HCT116 (cell line): ENCODE measurements around the gene HOPX. TPM values are rescaled to one million over a fixed set of nuclear protein-coding genes. Genes with fewer than 3 reads are reported as not detected.

Source experiments
- ATAC-seq: fragments of 200-7000 bp; cut with Tn5 transposase; 2 replicates; pipeline ENCODE4 v1.9.1; 2020; ENCODE audit warnings: mild to moderate bottlenecking, moderate library complexity
- Bru-seq: library from RNA; stranded (reverse); fragments of 400-500 nt; gene quantifications from one replicate; lab custom pipeline; 2021; lab: Mats Ljungman, UMichigan
- BruChase-seq, 2 experiments: library from RNA; stranded (reverse); fragments of 400-500 nt; gene quantifications; one replicate each; lab custom pipeline; 2021; lab: Mats Ljungman, UMichigan
- BruUV-seq: library from RNA; stranded (reverse); fragments of 400-500 nt; replicated peaks from 2 replicates; lab custom pipeline; 2021; lab: Mats Ljungman, UMichigan
- CTCF ChIA-PET: fragments of 300-600 bp; sonication (Branson Sonifier 250); formaldehyde crosslinking; loops from one replicate; lab custom pipeline; 2021; ENCODE audit warnings: antibody characterized with exemption; lab: Charles Lee
- POLR2A ChIA-PET: fragments of 300-600, 350-600 bp; sonication (Branson Sonifier 250); formaldehyde crosslinking; loops from one replicate; lab custom pipeline; 2021; ENCODE audit warnings: antibody characterized with exemption; lab: Charles Lee
- RAD21 ChIA-PET, 2 experiments: fragments of 300-600 bp; sonication (Branson Sonifier 250); formaldehyde crosslinking; loops; one replicate each; lab custom pipeline; 2023; ENCODE audit warnings: low total read pairs in 2 of 2; ENCODE audit not compliant: uncharacterized antibody in 2 of 2, unreplicated experiment in 2 of 2, low non-redundant PET in 1 of 2; lab: Charles Lee
- DNase-seq: peaks from one replicate; pipeline ENCODE4 v3.0.0-alpha.2; 2010; ENCODE audit warnings: low read depth, low spot score
- H2AFZ ChIP-seq: fragments of 200-600 bp; shearing (Covaris generic), sonication (generic); 2 replicates; pipeline ENCODE4 v1.6.1; 2017; ENCODE audit warnings: low read depth, mixed run types, mixed read lengths, antibody characterized with exemption, low read length; ENCODE audit not compliant: poor library complexity, severe bottlenecking
- H3K27ac ChIP-seq: 2 replicates; pipeline ENCODE4 v1.5.1; 2012; ENCODE audit warnings: low read depth, low read length
- H3K27me3 ChIP-seq: fragments of 200-600 bp; sonication (generic); 2 replicates; pipeline ENCODE4 v1.6.1; 2016; ENCODE audit warnings: mixed run types, low read length, mixed read lengths; ENCODE audit not compliant: insufficient read depth
- H3K36me3 ChIP-seq, 2 experiments: fragments of 200-500 bp in 1 of 2; fragments of 200-600 bp in 1 of 2; sonication (Bioruptor generic) in 1 of 2; sonication (generic) in 1 of 2; 2 replicates each; pipeline versions ENCODE4 v1.5.1 to v1.6.1; 2014 to 2016; ENCODE audit warnings: low read length in 2 of 2, inconsistent platforms in 1 of 2, mixed read lengths in 1 of 2, mixed run types in 1 of 2; ENCODE audit not compliant: insufficient read depth in 2 of 2, control insufficient read depth in 1 of 2
- H3K4me1 ChIP-seq, 2 experiments: fragments of 200-600 bp in 1 of 2; sonication (generic) in 1 of 2; 2 replicates each; pipeline versions ENCODE4 v1.5.1 to v1.6.1; 2012 to 2017; ENCODE audit warnings: low read length in 2 of 2, inconsistent platforms in 1 of 2, mild to moderate bottlenecking in 1 of 2, mixed read lengths in 1 of 2, mixed run types in 1 of 2, moderate library complexity in 1 of 2; ENCODE audit not compliant: insufficient read depth in 2 of 2, control insufficient read depth in 1 of 2
- H3K4me2 ChIP-seq: fragments of 200-600 bp; sonication (generic); 2 replicates; pipeline ENCODE4 v1.6.1; 2017; ENCODE audit warnings: mixed run types, low read length, mixed read lengths
- H3K4me3 ChIP-seq, 2 experiments: fragments of 200-600 bp in 1 of 2; sonication (generic) in 1 of 2; replicated peaks in 1 of 2; 2 replicates each; pipeline ENCODE4 v1.5.1; 2011 to 2016; ENCODE audit warnings: low read length in 2 of 2, control low read depth in 1 of 2, low read depth in 1 of 2, mild to moderate bottlenecking in 1 of 2, mixed read lengths in 1 of 2, mixed run types in 1 of 2
- H3K79me2 ChIP-seq: fragments of 200-600 bp; sonication (generic); 2 replicates; pipeline ENCODE4 v1.6.1; 2017; ENCODE audit warnings: mild to moderate bottlenecking, mixed run types, low read length, moderate library complexity, mixed read lengths; ENCODE audit not compliant: insufficient read depth
- H3K9ac ChIP-seq: fragments of 200-600 bp; sonication (generic); 2 replicates; pipeline ENCODE4 v1.6.1; 2016; ENCODE audit warnings: low read length, mixed read lengths
- H3K9me2 ChIP-seq: fragments of 200-600 bp; sonication (generic), shearing (Covaris generic); 2 replicates; pipeline ENCODE4 v1.6.1; 2017; ENCODE audit warnings: mixed run types, mild to moderate bottlenecking, moderate library complexity; ENCODE audit not compliant: insufficient read depth
- H3K9me3 ChIP-seq, 2 experiments: fragments of 200-500 bp in 1 of 2; fragments of 200-600 bp in 1 of 2; sonication (Bioruptor generic) in 1 of 2; sonication (generic) in 1 of 2; 2 replicates each; pipeline ENCODE4 v1.6.1; 2014 to 2017; ENCODE audit warnings: low read length in 2 of 2, mixed read lengths in 2 of 2, inconsistent platforms in 1 of 2, low read depth in 1 of 2, mild to moderate bottlenecking in 1 of 2, mixed run types in 1 of 2, moderate library complexity in 1 of 2; ENCODE audit not compliant: control insufficient read depth in 1 of 2, insufficient read depth in 1 of 2
- H4K20me1 ChIP-seq: fragments of 200-600 bp; sonication (generic), shearing (Covaris generic); 2 replicates; pipeline ENCODE4 v1.6.1; 2017; ENCODE audit warnings: mixed run types, mild to moderate bottlenecking, moderate library complexity; ENCODE audit not compliant: insufficient read depth
- EZH2phosphoT487 ChIP-seq: fragments of 200-600 bp; IDR thresholded peaks from 2 replicates; pipeline ENCODE4 v1.6.1; 2018; ENCODE audit warnings: antibody characterized with exemption, borderline replicate concordance
- POLR2A ChIP-seq: IDR thresholded peaks from 2 replicates; pipeline ENCODE4 v1.7.0; 2011; ENCODE audit warnings: borderline replicate concordance; ENCODE audit not compliant: insufficient read depth, insufficient read length; ENCODE audit errors: extremely low read depth
- intact Hi-C: fragments of 100-400 bp; cut with micrococcal nuclease; formaldehyde crosslinking; loops from 2 replicates; pipeline ENCODE4 v1.10.0; 2022
- long read RNA-seq: library from polyadenylated mRNA; unstranded; transcript quantifications from one replicate; pipeline ENCODE4 v2.0.0, GENCODE V29; 2021; ENCODE audit not compliant: unreplicated experiment
- polyA plus RNA-seq: library from polyadenylated mRNA; unstranded; fragments of >200 nt; gene quantifications from 2 replicates; pipeline ENCODE4 v1.2.1, GENCODE V29; 2012; ENCODE audit warnings: missing spikeins
- total RNA-seq: library from RNA; stranded (reverse); gene quantifications from one replicate; pipeline ENCODE4 v1.2.1, GENCODE V29; 2021; ENCODE audit not compliant: unreplicated experiment
- TF ChIP-seq, protein P1 (sequence below), 3 experiments: fragments of 200-600 bp in 1 of 3; sonication (generic) in 1 of 3; IDR thresholded peaks in 2 of 3; conservative IDR thresholded peaks in 1 of 3; 2 replicates each; pipeline ENCODE4 v1.5.1; 2012 to 2017; ENCODE audit warnings: low read depth in 2 of 3, low read length in 2 of 3, antibody characterized with exemption in 1 of 3, borderline replicate concordance in 1 of 3, control low read depth in 1 of 3, mild to moderate bottlenecking in 1 of 3, mixed read lengths in 1 of 3, mixed run types in 1 of 3, moderate library complexity in 1 of 3; ENCODE audit not compliant: insufficient read depth in 1 of 3

The HOPX gene, protein sequence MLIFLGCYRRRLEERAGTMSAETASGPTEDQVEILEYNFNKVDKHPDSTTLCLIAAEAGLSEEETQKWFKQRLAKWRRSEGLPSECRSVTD
- total RNA-seq: 0.42 TPM
- polyA plus RNA-seq: not detected in 2 replicates
- Bru-seq, nascent RNA: not detected
- percentile 6 among the genes with signal in this experiment for BruChase-seq, experiment 1, labeled RNA remaining after a 6-hour chase
- BruChase-seq, experiment 2, labeled RNA remaining after a 2-hour chase: not detected
- long read RNA-seq: 0 reads

DNA sequence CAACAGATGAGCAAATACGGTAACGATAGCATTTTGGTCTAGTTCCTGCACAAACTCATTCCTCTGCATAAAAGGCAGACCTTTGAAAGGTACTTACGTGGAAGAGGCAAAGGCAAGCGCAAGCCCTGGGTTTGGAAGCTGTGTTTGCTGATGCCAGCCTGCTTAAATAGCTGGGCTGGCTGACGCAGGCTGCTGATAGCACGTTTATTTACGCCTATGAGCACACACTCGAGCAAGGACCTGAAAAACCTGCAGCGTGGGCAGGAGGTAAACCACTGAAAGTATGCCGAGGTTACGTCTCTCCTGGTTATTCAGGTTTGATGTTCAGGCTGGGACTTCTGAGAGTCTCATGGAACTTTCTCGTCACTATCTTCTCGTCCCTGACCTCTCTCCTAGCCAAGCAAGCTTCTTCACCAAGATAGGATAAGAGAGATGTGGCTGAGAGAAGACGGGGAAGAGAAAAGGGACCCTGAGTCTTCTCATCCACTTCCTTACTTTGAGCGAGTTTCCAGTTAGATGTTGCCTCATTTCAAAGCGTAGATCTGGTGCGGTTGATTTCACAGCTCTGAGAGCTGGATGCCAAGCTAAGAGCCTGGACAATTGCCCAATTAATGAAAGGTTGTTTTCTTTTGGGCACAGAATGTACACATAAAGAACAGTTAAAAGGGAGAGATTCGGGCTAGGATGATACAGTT is at the start of gene HOPX:
TSS of gene HOPX (minus strand) at position 139 of the 695 bp plus-strand sequence. CDS start 23,480 bp downstream, outside the sequence.
- no peak for ATAC-seq
- CTCF ChIA-PET: no interaction called here

More for the DNA sequence above, at the start of gene HOPX:
- intact Hi-C loops: no loop called here
- no peaks in the 10 kb centered on the region for H3K36me3 ChIP-seq
- H3K9ac ChIP-seq: no peak within 1 kb of the TSS
- no peak within 1 kb of the TSS for H3K4me3 ChIP-seq
- no peak for TF ChIP-seq POLR2A
- TF ChIP-seq, protein P1, sequence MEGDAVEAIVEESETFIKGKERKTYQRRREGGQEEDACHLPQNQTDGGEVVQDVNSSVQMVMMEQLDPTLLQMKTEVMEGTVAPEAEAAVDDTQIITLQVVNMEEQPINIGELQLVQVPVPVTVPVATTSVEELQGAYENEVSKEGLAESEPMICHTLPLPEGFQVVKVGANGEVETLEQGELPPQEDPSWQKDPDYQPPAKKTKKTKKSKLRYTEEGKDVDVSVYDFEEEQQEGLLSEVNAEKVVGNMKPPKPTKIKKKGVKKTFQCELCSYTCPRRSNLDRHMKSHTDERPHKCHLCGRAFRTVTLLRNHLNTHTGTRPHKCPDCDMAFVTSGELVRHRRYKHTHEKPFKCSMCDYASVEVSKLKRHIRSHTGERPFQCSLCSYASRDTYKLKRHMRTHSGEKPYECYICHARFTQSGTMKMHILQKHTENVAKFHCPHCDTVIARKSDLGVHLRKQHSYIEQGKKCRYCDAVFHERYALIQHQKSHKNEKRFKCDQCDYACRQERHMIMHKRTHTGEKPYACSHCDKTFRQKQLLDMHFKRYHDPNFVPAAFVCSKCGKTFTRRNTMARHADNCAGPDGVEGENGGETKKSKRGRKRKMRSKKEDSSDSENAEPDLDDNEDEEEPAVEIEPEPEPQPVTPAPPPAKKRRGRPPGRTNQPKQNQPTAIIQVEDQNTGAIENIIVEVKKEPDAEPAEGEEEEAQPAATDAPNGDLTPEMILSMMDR (IDR thresholded peaks at IDR 0.05 in 2 of 3, conservative IDR thresholded peaks at IDR 0.05 in 1 of 3; ENCODE audit: borderline replicate concordance in 1 of 3, insufficient read depth in 1 of 3, low read depth in 2 of 3, low read length in 2 of 3): no peak
- no peak for TF ChIP-seq EZH2phosphoT487
- H3K4me2 ChIP-seq: no peak within 1 kb of the TSS
- no peaks in the 10 kb centered on the region for H3K79me2 ChIP-seq
- no peaks in the 10 kb centered on the region for H3K9me2 ChIP-seq
- no peaks in the 10 kb centered on the region for H3K9me3 ChIP-seq
- ChIA-PET POLR2A (no interaction called here), RAD21 (no interaction called here)
- no peak within 1 kb of the TSS for H2AFZ ChIP-seq
- DNase-seq: no peak
- H3K27ac ChIP-seq: no peak within 1 kb of the TSS
- H3K4me1 ChIP-seq: peaks cover 0 to 3% of the 10 kb centered on the region in 2 experiments; a peak in 1 of 4 replicates
- H4K20me1 ChIP-seq: no peaks in the 10 kb centered on the region
- BruUV-seq: no TSS peak
- H3K27me3 ChIP-seq: no peaks in the 10 kb centered on the region
